OCI-LY1 (cell line): ENCODE results near the gene TNNT1.

Experiments used
- H2AFZ ChIP-seq: fragments of 200-600 bp; sonication (generic), shearing (Covaris generic); 2 replicates; pipeline ENCODE4 v1.6.0; 2014; ENCODE audit warnings: antibody characterized with exemption, mild to moderate bottlenecking, low read length
- H3F3A ChIP-seq: fragments of 200-600 bp; sonication (generic), shearing (Covaris generic); 2 replicates; pipeline ENCODE4 v1.6.0; 2014; ENCODE audit warnings: mild to moderate bottlenecking, antibody characterized with exemption, low read length, moderate library complexity; ENCODE audit not compliant: insufficient read depth
- H3K27ac ChIP-seq: fragments of 200-600 bp; sonication (generic); 2 replicates; pipeline ENCODE4 v1.5.1; 2014; ENCODE audit warnings: low read length, mixed run types, mild to moderate bottlenecking, low read depth; ENCODE audit not compliant: poor library complexity, severe bottlenecking
- H3K27me3 ChIP-seq: fragments of 200-600 bp; sonication (generic); 2 replicates; pipeline ENCODE4 v1.6.0; 2014; ENCODE audit warnings: antibody characterized with exemption, mild to moderate bottlenecking, low read length, moderate library complexity; ENCODE audit not compliant: insufficient read depth
- H3K36me3 ChIP-seq: fragments of 200-600 bp; sonication (generic); 2 replicates; pipeline ENCODE4 v1.6.1; 2014; ENCODE audit warnings: mild to moderate bottlenecking, antibody characterized with exemption, low read length, moderate library complexity, mixed read lengths; ENCODE audit not compliant: insufficient read depth
- H3K4me1 ChIP-seq: fragments of 200-600 bp; sonication (generic); 2 replicates; pipeline ENCODE4 v1.5.1; 2014; ENCODE audit warnings: mild to moderate bottlenecking, low read length, moderate library complexity; ENCODE audit not compliant: insufficient read depth, severe bottlenecking
- H3K4me2 ChIP-seq: fragments of 200-600 bp; sonication (generic), shearing (Covaris generic); 2 replicates; pipeline ENCODE4 v1.6.1; 2014; ENCODE audit warnings: low read length
- H3K4me3 ChIP-seq: fragments of 200-600 bp; sonication (generic); 2 replicates; pipeline ENCODE4 v1.5.1; 2014; ENCODE audit warnings: low read length, low read depth, mild to moderate bottlenecking, mixed read lengths; ENCODE audit not compliant: poor library complexity, severe bottlenecking
- H3K79me2 ChIP-seq: fragments of 200-600 bp; shearing (Covaris generic); 2 replicates; pipeline ENCODE4 v1.6.1; 2016; ENCODE audit warnings: mixed run types, low read length, mixed read lengths; ENCODE audit not compliant: insufficient read depth
- H3K9ac ChIP-seq: fragments of 200-600 bp; sonication (generic), shearing (Covaris generic); 2 replicates; pipeline ENCODE4 v1.6.1; 2014; ENCODE audit warnings: mild to moderate bottlenecking, low read length, mixed read lengths
- H3K9me2 ChIP-seq: fragments of 200-600 bp; sonication (generic), shearing (Covaris generic); 2 replicates; pipeline ENCODE4 v1.6.1; 2014; ENCODE audit warnings: low read depth, mild to moderate bottlenecking, low read length, mixed read lengths
- H3K9me3 ChIP-seq: fragments of 200-600 bp; shearing (Covaris generic); 2 replicates; pipeline ENCODE4 v1.6.1; 2014; ENCODE audit warnings: low read length, mixed read lengths
- H4K20me1 ChIP-seq: fragments of 200-600 bp; sonication (generic), shearing (Covaris generic); 2 replicates; pipeline ENCODE4 v1.6.0; 2016; ENCODE audit warnings: mild to moderate bottlenecking, low read length; ENCODE audit not compliant: insufficient read depth
- CTCF ChIP-seq: fragments of 200-600 bp; sonication (generic), shearing (Covaris generic); IDR thresholded peaks from 2 replicates; pipeline ENCODE4 v1.5.1; 2017; ENCODE audit warnings: mild to moderate bottlenecking, antibody characterized with exemption, low read length, moderate library complexity, mixed read lengths
- EZH2 ChIP-seq: fragments of 200-600 bp; sonication (generic), shearing (Covaris generic); IDR thresholded peaks from 2 replicates; pipeline ENCODE4 v1.8.0; 2017; ENCODE audit warnings: borderline replicate concordance, mixed run types, mild to moderate bottlenecking, antibody characterized with exemption, low read length, moderate library complexity, mixed read lengths

TNNT1 gene

GRCh38 chr19:55188625-55189024, 39.6 kb upstream of the TNNT1 start:
- H3K79me2 ChIP-seq: no peaks in the 10 kb centered on the region
- H2AFZ ChIP-seq: no peak overlapping the region
- no peaks in the 10 kb centered on the region for H3K36me3 ChIP-seq
- TF ChIP-seq CTCF (no peak), EZH2 (no peak)
- no peaks in the 10 kb centered on the region for H3K4me1 ChIP-seq
- H3K9me3 ChIP-seq: no peaks in the 10 kb centered on the region
- no peaks in the 10 kb centered on the region for H4K20me1 ChIP-seq
- H3K4me3 ChIP-seq: no peak overlapping the region
- H3K9ac ChIP-seq: no peak overlapping the region
- no peaks in the 10 kb centered on the region for H3K9me2 ChIP-seq
- H3F3A ChIP-seq: no peaks in the 10 kb centered on the region
- H3K4me2 ChIP-seq: no peak overlapping the region
- H3K27ac ChIP-seq: no peak overlapping the region
- H3K27me3 ChIP-seq: no peaks in the 10 kb centered on the region; the same call in 1 of the 2 replicates

- no peak overlapping the region for H3K4me3 ChIP-seq
- H3K27me3 ChIP-seq: no peaks in the 10 kb centered on the region; the same call in 1 of the 2 replicates
- no peaks in the 10 kb centered on the region for H3F3A ChIP-seq
- H3K4me2 ChIP-seq: no peak overlapping the region
- H3K27ac ChIP-seq: no peak overlapping the region
- no peak overlapping the region for H2AFZ ChIP-seq
- no peaks in the 10 kb centered on the region for H3K9me2 ChIP-seq
- no peaks in the 10 kb centered on the region for H3K9me3 ChIP-seq
- no peaks in the 10 kb centered on the region for H3K36me3 ChIP-seq
- H3K79me2 ChIP-seq: no peaks in the 10 kb centered on the region
- H4K20me1 ChIP-seq: no peaks in the 10 kb centered on the region
- no peak overlapping the region for H3K9ac ChIP-seq
- TF ChIP-seq EZH2: no peak
- no peak for TF ChIP-seq CTCF
- H3K4me1 ChIP-seq: no peaks in the 10 kb centered on the region
Observed at GRCh38 chr19:55186080-55186479, 37.1 kb upstream of the TNNT1 start.

DNA sequence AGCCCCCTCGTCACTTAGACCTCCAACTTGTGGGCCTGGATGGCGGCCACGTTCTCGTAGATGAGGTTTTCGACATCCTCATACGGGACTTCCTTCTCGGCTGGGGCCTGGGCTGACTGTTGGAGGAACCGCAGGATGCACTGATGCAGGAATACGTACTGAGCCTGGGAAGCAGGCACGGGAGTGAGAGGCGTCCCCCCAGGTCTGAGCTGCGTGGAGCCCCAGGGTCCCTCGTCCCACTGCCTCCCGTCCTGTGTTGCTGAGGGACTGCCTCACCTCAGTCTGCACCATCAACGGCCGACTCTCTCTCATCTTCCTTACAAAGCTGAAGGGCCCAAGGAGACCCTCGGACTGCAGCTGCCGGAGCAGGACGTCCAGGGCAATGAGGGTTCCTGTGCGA, 32.7 kb upstream of the TNNT1 start:
- no peaks in the 10 kb centered on the region for H4K20me1 ChIP-seq
- H3K9me3 ChIP-seq: no peaks in the 10 kb centered on the region
- H3K79me2 ChIP-seq: no peaks in the 10 kb centered on the region
- H3K36me3 ChIP-seq: no peaks in the 10 kb centered on the region
- H3K4me2 ChIP-seq: no peak overlapping the region
- no peaks in the 10 kb centered on the region for H3K9me2 ChIP-seq
- TF ChIP-seq EZH2 (no peak), CTCF (no peak)
- H3K4me1 ChIP-seq: peaks cover 16% of the 10 kb centered on the region
- H3K27ac ChIP-seq: no peak overlapping the region
- no peak overlapping the region for H3K4me3 ChIP-seq
- no peak overlapping the region for H3K9ac ChIP-seq
- H3F3A ChIP-seq: no peaks in the 10 kb centered on the region
- H2AFZ ChIP-seq: no peak overlapping the region
- H3K27me3 ChIP-seq: no peaks in the 10 kb centered on the region; the same call in 1 of the 2 replicates
